PC-3 (cell line): ENCODE measurements around the gene NET1.

Source experiments
- CTCF ChIP-seq: fragments of 300-600 bp; sonication (generic); conservative IDR thresholded peaks from 2 replicates; pipeline ENCODE4 v1.5.1; 2017; ENCODE audit warnings: antibody characterized with exemption, low read depth, mild to moderate bottlenecking, low read length
- EZH2 ChIP-seq: fragments of 300-600 bp; sonication (generic); IDR thresholded peaks from one replicate; pipeline ENCODE4 v1.6.1; 2017; ENCODE audit warnings: antibody characterized with exemption, mild to moderate bottlenecking, low read length; ENCODE audit not compliant: unreplicated experiment

- TF ChIP-seq CTCF (no peak), EZH2 (no peak)
Measured at GRCh38 chr10:5399332-5399731, 13.0 kb upstream of the NET1 start.
